Measurements from ENCODE around the gene VAT1L. TPM values are rescaled to one million over a fixed set of nuclear protein-coding genes. Genes with fewer than 3 reads are reported as not detected.

VAT1L gene
- total and polyA plus RNA-seq, 4 donors: 0.17 to 0.98 (median 0.26) TPM

DNA sequence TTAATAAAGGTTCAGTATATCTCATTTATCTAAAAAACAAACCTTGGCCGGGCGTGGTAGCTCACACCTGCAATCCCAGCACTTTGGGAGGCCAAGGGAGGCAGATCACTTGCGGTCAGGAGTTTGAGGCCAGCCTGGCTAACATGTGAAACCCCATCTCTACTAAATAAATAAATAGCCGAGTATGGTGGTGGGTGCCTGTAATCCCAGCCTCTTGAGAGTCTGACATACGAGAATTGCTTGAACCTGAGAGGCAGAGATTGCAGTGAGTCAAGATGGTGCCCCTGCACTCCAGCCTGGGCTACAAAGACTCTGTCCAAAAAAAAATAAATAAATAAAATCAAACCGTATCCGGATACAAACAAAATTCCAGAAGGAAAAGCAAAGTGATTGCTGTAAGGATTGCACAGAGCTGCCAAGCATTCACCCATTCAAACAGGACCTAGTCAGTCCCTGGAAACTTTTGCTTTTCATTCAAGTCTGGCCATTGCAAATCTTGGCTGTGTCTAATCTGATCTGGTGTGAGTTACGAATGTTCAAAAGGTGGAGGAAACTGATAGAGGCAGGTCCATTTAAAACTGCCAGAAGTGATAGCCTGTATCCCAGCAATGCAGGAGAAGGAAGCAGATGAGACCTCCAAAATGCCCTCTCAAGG, 131.5 kb downstream of the VAT1L start:
- Histone ChIP-seq H3K27ac (ENCODE audit: low read depth in 1 of 2, low read length in 2 of 2) (no peak overlapping the region), H3K27me3 (ENCODE audit: control insufficient read depth in 4 of 4, insufficient read depth in 4 of 4, low read length in 3 of 4) (no peaks in the 10 kb centered on the region), H3K4me3 (ENCODE audit: low read depth in 1 of 3, low read length in 3 of 3) (no peak overlapping the region), H3K4me1 (ENCODE audit: control insufficient read depth in 4 of 4, insufficient read depth in 4 of 4, low read length in 3 of 4) (peaks cover 0 to 3% (median 0%) of the 10 kb centered on the region in 4 donors), H3K9ac (ENCODE audit: low read depth in 1 of 2, low read length in 2 of 2) (no peak overlapping the region), H3K36me3 (ENCODE audit: control insufficient read depth in 4 of 4, insufficient read depth in 3 of 4, low read depth in 1 of 4, low read length in 3 of 4) (no peaks in the 10 kb centered on the region), H3K9me3 (ENCODE audit: control insufficient read depth in 4 of 4, low read length in 3 of 4) (no peaks in the 10 kb centered on the region)
- 64% methylated on average over 8 of the region's 8 CpGs for WGBS
- no peak for TF ChIP-seq CTCF (IDR thresholded peaks at IDR 0.05; ENCODE audit: low read depth, low read length, missing input control)
- no peak for TF ChIP-seq HNF4A (conservative IDR thresholded peaks at IDR 0.05)
- TF ChIP-seq TAF1 (conservative IDR thresholded peaks at IDR 0.05): no peak
- no peak for TF ChIP-seq MAX (IDR thresholded peaks at IDR 0.05)
- no peak for TF ChIP-seq HNF4G (IDR thresholded peaks at IDR 0.05)
- TF ChIP-seq SP1 (IDR thresholded peaks at IDR 0.05): no peak
- TF ChIP-seq FOXA1 (IDR thresholded peaks at IDR 0.05): no peak
- TF ChIP-seq RXRA (IDR thresholded peaks at IDR 0.05): no peak
- no peak for TF ChIP-seq GABPA (IDR thresholded peaks at IDR 0.05 in 1 of 2, conservative IDR thresholded peaks at IDR 0.05 in 1 of 2)
- TF ChIP-seq, protein P1, sequence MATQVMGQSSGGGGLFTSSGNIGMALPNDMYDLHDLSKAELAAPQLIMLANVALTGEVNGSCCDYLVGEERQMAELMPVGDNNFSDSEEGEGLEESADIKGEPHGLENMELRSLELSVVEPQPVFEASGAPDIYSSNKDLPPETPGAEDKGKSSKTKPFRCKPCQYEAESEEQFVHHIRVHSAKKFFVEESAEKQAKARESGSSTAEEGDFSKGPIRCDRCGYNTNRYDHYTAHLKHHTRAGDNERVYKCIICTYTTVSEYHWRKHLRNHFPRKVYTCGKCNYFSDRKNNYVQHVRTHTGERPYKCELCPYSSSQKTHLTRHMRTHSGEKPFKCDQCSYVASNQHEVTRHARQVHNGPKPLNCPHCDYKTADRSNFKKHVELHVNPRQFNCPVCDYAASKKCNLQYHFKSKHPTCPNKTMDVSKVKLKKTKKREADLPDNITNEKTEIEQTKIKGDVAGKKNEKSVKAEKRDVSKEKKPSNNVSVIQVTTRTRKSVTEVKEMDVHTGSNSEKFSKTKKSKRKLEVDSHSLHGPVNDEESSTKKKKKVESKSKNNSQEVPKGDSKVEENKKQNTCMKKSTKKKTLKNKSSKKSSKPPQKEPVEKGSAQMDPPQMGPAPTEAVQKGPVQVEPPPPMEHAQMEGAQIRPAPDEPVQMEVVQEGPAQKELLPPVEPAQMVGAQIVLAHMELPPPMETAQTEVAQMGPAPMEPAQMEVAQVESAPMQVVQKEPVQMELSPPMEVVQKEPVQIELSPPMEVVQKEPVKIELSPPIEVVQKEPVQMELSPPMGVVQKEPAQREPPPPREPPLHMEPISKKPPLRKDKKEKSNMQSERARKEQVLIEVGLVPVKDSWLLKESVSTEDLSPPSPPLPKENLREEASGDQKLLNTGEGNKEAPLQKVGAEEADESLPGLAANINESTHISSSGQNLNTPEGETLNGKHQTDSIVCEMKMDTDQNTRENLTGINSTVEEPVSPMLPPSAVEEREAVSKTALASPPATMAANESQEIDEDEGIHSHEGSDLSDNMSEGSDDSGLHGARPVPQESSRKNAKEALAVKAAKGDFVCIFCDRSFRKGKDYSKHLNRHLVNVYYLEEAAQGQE (IDR thresholded peaks at IDR 0.05): no peak
- no peak for TF ChIP-seq FOXA2 (IDR thresholded peaks at IDR 0.05)
- no peak for TF ChIP-seq EGR1 (IDR thresholded peaks at IDR 0.05; ENCODE audit: low read depth in 2 of 2)
- no peak for TF ChIP-seq NR2F2 (IDR thresholded peaks at IDR 0.05)
- TF ChIP-seq ATF3 (IDR thresholded peaks at IDR 0.05): no peak
- TF ChIP-seq YY1 (IDR thresholded peaks at IDR 0.05): no peak
- TF ChIP-seq, protein P2, sequence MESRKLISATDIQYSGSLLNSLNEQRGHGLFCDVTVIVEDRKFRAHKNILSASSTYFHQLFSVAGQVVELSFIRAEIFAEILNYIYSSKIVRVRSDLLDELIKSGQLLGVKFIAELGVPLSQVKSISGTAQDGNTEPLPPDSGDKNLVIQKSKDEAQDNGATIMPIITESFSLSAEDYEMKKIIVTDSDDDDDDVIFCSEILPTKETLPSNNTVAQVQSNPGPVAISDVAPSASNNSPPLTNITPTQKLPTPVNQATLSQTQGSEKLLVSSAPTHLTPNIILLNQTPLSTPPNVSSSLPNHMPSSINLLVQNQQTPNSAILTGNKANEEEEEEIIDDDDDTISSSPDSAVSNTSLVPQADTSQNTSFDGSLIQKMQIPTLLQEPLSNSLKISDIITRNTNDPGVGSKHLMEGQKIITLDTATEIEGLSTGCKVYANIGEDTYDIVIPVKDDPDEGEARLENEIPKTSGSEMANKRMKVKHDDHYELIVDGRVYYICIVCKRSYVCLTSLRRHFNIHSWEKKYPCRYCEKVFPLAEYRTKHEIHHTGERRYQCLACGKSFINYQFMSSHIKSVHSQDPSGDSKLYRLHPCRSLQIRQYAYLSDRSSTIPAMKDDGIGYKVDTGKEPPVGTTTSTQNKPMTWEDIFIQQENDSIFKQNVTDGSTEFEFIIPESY (IDR thresholded peaks at IDR 0.05): no peak
- no peak for TF ChIP-seq RAD21 (IDR thresholded peaks at IDR 0.05)
- DNase-seq (ENCODE audit: low spot score): no peak
